HG03139 (cell line): Measurements from ENCODE around the gene LRRC74B.
"Not testable (repeated sequence)": the region's sequence is repeated elsewhere in the genome, so short reads cannot be mapped to it uniquely, and the experiment has no call there.

Experiments
- ATAC-seq: cut with Tn5 transposase; IDR thresholded peaks from one replicate; pipeline ENCODE4 v1.9.1; 2021; ENCODE audit not compliant: unreplicated experiment

The LRRC74B gene, protein sequence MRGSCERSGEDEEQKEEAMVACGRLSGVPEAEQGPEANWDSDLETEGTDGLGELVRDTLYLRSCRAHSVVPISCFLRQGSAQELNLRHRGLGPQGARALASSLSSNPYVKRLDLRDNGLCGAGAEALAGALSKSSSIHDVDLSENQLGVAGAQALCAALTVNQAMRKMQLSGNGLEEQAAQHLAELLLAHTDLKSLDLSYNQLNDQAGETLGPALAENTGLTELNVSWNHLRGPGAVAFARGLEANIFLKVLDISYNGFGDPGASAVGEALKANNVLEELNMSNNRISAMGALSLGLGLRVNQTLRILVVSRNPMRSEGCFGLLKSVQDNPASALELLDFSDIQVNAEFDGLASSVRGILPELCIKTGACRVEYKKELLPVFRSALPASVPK

DNA sequence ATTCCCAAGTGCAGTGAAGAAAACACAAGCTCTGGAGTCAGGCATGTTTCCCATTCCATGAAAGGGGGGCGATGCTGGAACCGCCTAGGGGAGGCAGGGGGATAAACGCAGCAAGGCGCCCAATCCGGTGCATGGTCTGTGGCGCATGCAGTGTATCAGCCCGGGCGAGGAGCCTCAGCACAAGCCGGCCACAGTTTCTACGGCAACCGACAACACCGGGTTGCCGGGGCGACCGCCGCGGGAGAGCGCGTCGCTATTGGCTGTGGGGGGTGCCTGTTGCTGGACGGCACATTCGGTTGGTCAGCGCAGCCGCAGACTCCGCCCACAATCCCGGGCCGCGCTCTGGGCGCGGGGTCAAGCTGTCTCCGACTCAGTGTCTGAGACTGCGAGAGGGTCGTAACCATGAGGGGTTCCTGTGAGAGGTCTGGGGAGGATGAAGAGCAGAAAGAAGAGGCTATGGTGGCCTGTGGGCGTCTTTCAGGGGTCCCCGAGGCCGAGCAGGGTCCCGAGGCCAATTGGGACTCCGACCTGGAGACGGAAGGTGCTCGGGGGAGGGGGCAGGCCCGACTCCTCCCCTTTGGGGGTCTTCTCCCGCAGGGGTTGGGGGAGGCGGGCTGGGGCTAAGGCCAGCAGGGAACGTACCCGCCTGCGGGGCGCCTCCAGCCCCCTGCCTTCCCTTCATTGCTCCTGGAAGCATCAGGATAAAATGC is at the start of gene LRRC74B:
TSS of gene LRRC74B (plus strand) at position 362 of the 710 bp plus-strand sequence. CDS start at position 403, 41 bp downstream.
- no peak for ATAC-seq

DNA sequence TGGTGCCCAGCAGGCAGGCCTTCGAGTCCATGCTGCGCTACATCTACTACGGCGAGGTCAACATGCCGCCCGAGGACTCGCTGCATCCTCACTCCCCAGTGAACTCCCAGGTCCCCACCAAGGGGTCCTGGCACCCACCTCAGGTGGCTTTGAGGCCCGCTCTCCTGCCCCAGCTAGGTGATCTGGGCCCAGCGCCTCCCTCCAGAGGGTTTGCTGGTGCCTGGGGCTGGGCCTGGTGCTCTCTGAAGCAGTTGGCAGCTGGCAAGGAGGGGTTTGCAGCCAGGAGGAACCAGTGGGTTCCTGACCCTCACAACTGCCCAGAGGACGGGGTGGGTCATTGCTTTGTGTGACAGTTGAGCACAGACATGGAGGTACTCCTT is 49.7 kb upstream of the LRRC74B start:
- no peak for ATAC-seq

DNA sequence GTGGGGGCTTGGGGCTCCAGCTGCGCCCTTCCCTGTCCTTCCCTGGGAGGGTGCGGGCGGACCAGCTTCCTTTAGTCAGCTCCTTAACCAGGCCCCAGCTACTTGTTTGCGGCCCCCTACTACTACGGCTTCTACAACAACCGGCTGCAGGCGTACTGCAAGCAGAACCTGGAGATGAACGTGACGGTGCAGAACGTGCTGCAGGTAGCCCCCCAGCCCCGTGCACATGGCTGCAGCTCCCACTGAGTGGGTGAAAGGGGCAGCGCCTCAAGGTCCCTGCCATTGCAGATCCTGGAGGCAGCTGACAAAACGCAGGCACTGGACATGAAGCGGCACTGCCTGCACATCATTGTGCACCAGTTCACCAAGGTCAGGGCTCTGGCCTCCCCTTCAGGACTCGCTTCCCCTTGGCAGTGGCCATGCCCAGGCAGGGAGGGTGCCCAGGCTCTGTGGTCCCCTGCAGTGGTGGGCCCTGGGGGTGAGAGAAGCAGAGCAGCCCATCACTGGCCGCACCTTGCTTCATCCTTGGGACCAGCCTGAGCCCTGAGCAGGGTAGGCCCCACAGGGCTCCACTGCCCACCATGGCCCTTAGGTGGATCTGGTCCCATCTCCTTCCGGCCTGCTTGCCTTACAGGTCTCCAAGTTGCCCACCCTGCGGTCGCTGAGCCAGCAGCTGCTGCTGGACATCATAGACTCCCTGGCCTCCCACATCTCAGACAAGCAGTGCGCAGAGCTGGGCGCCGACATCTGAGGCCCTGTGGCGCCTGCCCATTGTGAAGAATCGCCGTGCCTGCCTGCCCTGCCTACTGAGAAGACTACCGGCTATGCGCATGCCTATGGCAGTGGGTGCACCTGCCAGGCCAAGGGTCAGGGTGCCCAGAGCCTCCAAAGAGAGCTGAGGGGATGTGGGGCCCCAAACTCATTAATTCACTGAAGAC is 48.9 kb upstream of the LRRC74B start:
- ATAC-seq, result no peak

DNA sequence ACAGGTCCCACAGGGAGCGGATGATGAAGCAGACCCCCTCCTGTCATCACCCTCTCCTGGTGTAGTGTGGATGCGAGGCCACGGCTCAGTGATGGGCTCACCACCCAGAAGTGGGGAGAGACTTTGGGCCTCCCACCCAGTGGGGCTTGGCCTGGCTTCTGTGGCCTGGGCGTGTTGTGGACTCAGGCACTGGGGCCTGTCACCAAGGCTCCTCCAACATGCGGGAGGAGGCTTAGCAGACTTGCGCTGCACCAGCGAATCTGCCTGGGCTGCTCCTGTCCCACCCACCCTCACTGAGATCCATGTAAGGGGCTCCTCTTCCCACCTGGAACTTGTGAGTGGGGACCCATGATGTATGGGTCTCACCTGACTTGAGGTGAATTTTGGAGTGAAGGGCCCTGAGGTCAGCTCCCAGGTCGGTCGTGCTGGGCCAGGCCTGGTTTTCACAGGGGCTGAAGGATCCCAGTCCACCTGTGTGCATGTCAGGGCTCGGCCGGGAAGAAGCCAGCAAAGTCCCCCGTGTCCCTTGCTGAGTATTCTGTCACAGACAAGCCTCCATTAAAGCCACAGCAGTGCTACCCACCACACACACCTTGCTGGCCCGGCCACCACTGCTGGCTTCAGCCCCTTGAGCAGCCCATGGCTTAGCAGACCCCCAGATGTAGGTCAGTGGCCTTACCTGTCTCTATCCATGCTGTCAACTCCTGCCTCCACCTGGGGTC is 48.0 kb upstream of the LRRC74B start:
- ATAC-seq, result no peak

DNA sequence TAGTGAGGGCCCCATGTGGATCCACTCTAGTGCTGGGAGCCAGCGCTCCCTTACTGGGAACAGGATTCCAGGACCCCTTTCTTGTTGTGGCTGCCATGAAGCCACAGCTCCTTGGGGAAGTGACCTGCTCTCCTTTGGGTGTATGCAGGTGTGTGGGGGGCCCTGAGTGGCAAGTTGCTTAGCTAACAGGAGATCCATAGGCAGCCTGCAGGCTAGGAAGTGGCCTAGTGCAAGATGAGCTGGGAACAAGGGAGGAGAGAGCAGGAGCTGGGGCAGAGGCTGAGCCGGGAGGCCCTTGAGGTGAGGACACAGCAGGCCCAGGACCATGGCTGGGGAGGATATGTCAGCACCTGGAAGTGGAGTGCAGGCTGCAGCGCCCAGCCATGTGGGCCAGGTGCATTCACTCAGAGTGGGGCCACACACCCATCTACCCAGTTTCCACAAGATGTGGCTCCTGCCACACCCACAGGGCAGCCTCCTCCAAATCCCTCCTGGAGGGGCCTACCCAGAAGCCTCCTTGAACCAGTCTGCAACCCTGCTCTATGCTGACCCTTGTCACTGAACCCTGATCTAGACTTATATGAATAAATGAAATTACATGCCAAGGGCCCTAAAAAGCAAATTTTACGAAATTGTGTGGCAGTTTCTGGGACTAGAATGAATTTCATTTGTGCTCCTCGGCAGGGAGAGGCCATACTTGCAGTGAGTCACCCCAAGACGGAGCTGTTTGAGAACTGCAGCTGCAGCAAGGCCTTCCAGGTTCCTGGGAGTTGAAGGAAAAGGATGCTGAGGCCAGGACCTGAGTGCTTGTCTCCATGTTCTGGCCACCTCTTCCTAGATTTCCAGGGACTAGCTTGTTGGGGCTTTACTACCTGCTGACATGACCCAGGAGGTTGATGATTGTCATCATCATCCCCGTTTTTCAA is 47.1 kb upstream of the LRRC74B start:
- ATAC-seq, result no peak

DNA sequence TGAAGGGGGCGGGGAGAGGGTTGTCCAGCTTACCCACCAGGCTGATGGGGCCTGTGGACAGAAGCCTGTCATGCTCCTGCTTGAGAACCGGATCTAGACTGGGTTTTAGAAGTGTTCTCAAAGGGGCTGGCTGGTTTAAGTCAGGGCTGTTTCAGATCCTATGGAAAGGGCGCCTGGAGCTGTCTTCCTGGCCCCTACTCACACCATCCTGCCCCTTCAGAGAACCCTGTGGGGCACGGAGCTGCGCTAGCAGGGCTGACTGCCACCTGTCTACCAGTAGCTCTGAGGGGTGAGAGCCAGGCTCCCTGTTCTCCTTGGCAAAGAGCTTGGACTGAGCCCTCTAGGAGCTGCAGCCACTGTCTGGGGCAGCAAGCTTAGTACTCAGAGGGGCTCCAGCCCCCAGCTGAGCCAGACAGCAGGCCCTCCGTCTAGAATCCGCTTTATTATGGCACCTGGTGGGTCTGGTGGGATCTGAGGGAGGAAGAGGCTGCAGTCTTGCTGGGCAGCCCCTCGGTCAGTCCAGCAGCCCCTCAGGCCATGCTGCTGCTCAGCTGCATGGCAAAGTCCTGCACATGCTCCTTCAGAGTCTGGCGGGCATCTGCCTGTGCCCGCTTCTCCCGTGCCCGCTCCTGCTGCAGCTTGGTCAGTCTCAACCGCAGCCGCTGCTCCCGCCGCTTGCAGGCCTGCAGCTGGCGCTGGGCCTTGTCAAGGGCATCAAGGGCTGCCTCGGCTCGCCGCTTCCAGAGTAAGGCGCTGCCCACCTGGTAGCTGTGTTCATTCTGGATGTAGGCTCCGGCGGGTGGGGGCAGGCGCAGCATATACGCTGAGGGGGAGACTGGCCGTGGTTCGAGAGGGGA is 46.2 kb upstream of the LRRC74B start:
- ATAC-seq, result no peak

DNA sequence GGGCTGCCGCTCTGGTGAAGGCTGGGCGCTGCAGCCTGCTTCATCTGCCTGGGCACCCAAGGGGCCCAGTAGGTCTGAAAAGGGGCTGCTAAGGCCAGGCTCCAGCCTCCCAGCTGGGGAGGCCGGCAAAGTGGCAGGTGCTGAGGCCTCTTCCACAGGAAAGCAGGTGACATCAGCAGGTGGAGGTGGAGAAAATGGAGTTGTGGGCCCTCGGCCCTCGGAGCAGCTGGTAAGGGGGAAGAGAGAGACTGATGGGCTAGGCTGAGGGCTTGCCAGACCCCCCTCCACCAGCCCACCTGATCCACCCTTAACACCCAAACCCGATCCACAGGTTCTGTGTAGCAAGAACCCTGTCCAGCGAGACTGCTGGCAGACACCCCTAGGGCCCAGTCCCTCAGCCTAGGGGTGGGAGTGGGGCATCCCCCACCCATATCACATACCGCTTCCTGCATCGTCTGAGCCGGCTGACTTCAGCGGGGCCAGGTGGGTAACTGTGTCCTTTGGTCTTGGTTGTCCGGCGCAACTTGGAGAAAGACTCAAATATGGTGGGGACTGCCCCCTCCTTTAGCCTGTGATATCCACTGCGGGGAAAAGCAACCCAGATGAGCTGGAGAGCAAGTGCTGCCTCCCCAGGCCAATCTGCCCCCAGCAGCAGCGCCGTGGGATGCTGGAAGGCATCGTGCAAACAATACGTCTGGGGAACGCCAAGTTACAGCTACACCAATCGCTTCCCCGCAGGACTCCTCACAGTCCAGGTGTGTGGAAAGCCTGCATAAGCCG is 45.3 kb upstream of the LRRC74B start:
- no peak for ATAC-seq

DNA sequence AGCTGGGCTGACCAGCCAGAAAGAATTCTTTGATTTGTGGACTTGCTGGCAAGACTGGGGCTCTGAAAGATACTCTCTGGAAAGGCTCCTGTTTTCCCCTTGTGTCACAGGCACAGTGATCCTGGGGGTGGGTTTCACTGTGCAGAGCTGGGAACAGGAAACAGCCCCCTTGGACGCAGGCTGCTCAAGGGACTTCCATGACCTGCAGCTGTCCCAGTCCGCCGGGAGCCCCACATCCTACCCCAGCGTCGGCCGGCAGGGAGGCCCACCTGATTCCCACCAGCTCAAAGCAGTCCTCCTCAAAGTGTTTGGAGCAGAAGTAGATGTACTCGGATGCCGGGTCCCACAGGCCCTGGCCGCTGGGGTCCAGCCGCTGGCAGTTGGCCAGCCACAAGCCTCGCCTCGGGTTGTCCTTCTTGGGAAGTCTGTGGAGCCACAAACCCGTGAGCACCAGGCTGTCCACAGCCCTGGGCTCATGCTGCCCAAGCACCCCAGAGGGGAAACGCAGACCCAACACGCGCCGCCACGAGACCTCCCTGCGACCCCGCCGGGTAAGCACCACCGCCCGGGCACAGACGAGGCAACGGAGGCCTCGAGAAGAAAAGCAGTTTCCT is 44.7 kb upstream of the LRRC74B start:
- ATAC-seq, result no peak

DNA sequence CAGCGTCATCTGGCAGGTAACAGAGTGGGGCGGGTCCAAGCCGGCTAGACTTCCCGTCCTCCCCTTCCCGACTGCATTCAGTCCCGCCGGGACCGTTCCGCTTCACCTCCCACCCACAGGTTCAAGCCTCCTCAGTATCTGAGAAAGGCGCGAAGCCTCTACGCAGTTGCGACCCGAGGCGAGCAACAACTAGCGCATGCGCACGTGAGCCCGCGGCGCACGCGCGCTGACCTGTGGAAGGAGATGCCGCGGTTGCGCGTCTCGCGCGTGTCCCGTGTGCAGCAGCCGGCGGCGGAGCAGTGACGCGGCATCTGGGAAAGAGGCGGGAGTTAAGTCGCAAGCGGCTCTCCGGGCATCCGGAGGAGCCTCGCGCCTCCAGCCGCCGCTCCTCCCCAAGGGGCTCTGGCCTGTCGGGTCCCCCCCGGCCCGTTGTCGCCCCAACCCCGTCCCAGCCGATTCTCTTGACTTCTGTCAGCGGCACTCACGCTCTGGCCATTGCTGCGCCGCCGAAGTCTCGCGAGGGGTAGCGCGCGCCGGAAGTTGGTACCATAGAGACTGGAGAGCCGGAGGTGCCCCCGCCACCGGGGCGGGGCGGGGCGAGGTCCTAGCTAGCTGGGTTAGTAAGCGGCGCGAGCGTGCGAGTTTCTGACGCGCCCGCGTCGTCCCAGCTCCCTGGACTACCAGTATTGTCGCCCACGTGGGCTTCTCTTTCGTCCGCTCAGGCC is 44.0 kb upstream of the LRRC74B start, which contains the start of gene THAP7:
TSS of gene THAP7 (minus strand) at position 518 of the 725 bp plus-strand sequence. CDS start at position 311, 207 bp downstream.
- peak; percentile 78 for ATAC-seq

DNA sequence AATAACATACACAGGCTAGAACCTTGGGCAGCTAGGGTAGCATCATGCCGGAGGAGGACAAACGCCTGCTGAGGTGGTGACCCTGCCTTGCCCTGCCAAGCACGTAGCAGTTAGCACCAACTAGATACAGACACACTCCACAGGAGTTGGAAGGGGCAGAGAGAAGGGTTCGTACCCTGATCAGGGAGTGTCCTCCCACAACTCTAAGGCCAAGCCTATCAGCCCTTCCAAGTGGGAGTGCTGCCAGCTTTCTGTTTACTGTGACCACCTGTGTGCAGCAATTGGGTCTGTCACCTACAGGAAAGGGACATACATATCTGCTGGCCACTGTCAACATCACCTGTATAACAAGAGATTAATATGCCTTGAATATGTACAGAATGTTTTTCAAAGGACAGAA is 42.0 kb upstream of the LRRC74B start:
- no peak for ATAC-seq

DNA sequence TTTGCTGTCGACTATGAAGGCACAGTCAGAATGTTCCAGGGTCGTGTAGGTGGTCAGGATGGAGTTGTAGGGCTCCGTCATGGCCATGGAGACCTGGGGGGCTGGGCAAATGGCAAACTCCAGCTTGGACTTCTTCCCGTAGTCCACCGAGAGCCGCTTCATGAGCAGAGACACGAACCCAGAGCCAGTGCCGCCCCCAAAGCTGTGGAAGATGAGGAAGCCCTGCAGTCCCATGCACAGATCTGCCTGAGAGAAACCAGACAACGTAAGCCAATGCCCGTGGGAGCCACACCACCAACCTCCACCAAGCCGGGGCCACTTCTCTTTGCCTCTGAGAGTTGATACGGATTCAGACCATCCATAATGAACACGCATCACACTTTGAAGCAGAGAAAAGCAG is 36.5 kb upstream of the LRRC74B start:
- ATAC-seq, result not testable (repeated sequence)

DNA sequence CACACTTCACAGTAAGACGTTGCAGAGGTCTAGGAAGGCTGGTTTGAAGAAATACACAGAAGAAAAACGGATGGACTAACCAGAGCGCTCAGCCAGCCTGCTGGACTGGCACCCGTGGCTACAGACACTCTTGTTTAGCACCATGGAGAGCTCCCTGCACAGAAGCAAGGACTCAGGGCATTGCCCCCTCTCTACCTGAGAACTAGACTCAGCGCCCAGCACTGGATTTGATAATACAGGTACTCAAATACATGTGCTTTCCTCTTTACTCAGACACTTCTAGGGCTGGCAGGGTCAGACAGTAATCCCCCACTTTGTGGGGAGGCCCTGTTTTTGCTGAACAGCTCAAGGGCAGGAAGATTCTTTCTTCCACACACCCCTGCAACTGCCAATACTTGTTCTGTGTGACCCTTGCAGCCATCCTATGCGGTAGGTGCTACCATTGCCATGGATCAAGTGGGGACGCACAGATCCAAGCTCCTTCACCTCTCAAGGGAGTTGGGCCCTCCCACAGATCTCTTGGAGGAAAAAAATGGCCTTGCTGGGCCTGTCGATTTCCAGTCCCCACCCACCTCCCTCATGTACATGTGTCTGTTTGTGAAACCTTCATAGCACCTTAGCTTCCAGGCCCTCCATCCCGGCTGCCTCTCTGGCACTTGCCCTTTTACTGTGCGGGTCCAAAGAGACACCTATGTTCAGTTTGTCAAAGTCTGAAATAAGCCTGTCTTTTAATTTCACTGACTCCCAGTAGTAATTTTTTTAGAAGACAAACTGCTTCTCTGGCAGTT is 35.9 kb upstream of the LRRC74B start:
- no peak for ATAC-seq

DNA sequence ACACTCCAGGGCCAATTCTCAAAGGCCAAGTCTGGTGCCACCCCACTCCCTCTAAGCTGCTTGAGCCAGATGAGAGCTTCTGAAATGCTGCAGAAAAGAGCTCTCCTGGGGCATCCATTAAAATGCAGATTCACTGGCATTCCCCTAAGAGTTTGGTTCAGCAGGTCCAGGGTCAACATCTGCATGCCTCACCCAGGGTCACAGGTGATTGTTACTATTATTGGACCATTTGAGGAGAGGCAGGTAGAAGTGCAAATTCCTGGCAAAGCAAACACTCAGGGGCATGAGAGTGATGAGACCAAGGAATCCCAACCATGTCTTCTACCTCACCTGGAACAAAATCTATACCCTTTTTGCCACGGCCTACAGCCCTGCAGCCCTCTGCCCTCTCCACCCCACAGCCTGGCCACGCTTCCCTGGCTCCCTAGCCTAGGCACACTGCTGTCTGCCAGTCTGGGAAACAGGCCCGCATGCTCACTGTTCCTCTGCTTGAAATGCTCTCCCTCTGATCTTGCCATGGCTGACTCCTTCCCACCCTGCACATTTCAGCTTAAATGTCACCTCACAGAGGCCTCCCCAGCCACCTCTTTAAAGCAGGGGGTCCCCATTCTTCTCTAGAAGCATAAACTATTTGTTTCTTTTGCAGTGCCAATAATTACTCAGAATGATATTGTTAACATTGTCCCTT is 35.2 kb upstream of the LRRC74B start:
- no peak for ATAC-seq

DNA sequence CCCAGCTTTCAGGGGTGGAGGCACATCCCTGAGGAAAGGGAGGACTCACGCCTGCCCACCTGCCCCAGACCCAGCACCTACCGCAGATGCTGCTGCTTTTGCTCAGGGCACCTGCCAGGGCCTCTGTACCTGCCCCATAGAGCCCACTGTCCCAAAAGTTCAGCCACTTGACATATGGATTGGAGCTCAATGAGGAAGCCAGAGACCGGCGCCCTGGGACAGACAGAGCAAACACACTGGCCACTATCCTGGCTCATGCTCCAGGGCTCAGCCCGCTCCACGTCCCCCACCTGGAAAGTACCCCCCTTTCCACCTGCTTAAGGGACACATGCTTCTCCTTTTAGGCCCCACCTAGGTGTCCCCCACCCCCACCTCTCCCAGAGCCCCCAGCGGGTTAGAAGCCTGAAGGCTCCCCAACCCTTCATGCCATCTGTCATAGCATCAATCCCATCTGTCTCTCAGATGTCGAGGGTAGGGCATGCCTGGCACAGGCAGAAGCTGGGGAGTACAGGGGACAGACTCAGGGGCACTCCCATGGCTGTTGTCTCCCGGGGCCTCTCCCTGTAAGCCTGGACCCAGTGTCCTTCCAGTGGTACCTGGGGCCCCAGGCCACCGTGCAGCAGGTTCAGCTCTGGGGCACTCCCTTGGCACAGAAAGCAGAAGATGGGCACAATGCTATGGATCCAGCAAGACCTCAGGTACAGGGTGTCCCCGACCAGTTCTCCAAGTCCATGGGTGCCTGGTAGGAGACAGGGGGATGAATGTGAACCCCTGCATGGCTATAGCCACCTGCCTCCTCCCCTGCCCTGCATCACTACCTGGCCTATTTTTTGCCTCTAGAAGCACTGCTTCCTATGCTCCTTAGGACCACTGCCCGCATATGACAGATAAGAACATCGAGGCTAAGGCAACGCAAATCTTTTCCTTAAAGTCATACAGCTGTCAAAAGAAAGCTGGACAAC is 33.0 kb upstream of the LRRC74B start:
- ATAC-seq, result no peak
